WTC11 (cell line): ENCODE results near the gene ZNF30.

ENCODE experiments used
- ATF1 ChIP-seq: sonication (generic); formaldehyde crosslinking; IDR thresholded peaks from 2 replicates; pipeline ENCODE4 v1.8.1; 2023; ENCODE audit warnings: mild to moderate bottlenecking, moderate library complexity, missing genetic modification reagents
- CTCF ChIP-seq: fragments of 200-600 bp; IDR thresholded peaks from 2 replicates; pipeline ENCODE4 v1.8.0; 2022; ENCODE audit warnings: antibody characterized with exemption
- ETV6 ChIP-seq: sonication (generic); formaldehyde crosslinking; IDR thresholded peaks from 2 replicates; pipeline ENCODE4 v1.8.1; 2022; ENCODE audit warnings: mild to moderate bottlenecking, missing genetic modification reagents

- TF ChIP-seq CTCF (no peak), ETV6 (CRISPR knock-in tag) (no peak), ATF1 (CRISPR knock-in tag) (no peak)
Measured at GRCh38 chr19:34959021-34959420, 32.3 kb downstream of the ZNF30 start.
